ENCODE results near the gene PARN. TPM values are rescaled to one million over a fixed set of nuclear protein-coding genes. Genes with fewer than 3 reads are reported as not detected.
A peak's percentile ranks its signal among the peaks of the same experiment; 100 is the strongest.
"Not testable (repeated sequence)": the region's sequence is repeated elsewhere in the genome, so short reads cannot be mapped to it uniquely, and the experiment has no call there.

The PARN gene
- total and polyA plus RNA-seq, 4 donors, result 12.3 to 44.4 (median 25.2) TPM

GRCh38 chr16:14576069-14576468 is 54.0 kb downstream of the PARN start:
- H3K4me3 ChIP-seq, result no peak overlapping the region
- peaks cover 0 to 2% (median 0%) of the 10 kb centered on the region in 5 donors for H3K4me1 ChIP-seq (ENCODE audit: control insufficient read depth in 5 of 5, insufficient read depth in 5 of 5, low read length in 5 of 5)
- peaks cover 2 to 22% (median 12%) of the 10 kb centered on the region in 4 donors for H3K36me3 ChIP-seq (ENCODE audit: control insufficient read depth in 4 of 4, insufficient read depth in 4 of 4, low read length in 4 of 4)
- DNase-seq (no peak), ATAC-seq (ENCODE audit: insufficient read depth, low FRiP score) (no peak)
- no peak overlapping the region for H3K27ac ChIP-seq (ENCODE audit: low read depth in 1 of 2, low read length in 1 of 2)
- no peaks in the 10 kb centered on the region for H3K9me3 ChIP-seq (ENCODE audit: control insufficient read depth in 4 of 4, insufficient read depth in 3 of 4, low read length in 3 of 4)
- 96 to 98% methylated on average over 3 of the region's 3 CpGs for WGBS, 2 donors
- no peak for TF ChIP-seq CTCF (IDR thresholded peaks at IDR 0.05; ENCODE audit: control extremely low read depth, extremely low read depth)
- no peaks in the 10 kb centered on the region for H3K27me3 ChIP-seq (ENCODE audit: control insufficient read depth in 3 of 3, insufficient read depth in 3 of 3, low read length in 2 of 3)
- no peak overlapping the region for H3K9ac ChIP-seq (ENCODE audit: insufficient read depth in 1 of 2, low read length in 2 of 2)

GRCh38 chr16:14574698-14575415 is 55.2 kb downstream of the PARN start:
- DNase-seq; H3K9ac ChIP-seq (ENCODE audit: insufficient read depth in 1 of 2, low read length in 2 of 2); H3K4me1 ChIP-seq (ENCODE audit: control insufficient read depth in 5 of 5, insufficient read depth in 5 of 5, low read length in 5 of 5); ATAC-seq (ENCODE audit: insufficient read depth, low FRiP score); H3K4me3 ChIP-seq; H3K9me3 ChIP-seq (ENCODE audit: control insufficient read depth in 4 of 4, insufficient read depth in 3 of 4, low read length in 3 of 4); H3K27ac ChIP-seq (ENCODE audit: low read depth in 1 of 2, low read length in 1 of 2); H3K27me3 ChIP-seq (ENCODE audit: control insufficient read depth in 3 of 3, insufficient read depth in 3 of 3, low read length in 2 of 3): not testable (repeated sequence)
- H3K36me3 ChIP-seq (ENCODE audit: control insufficient read depth in 4 of 4, insufficient read depth in 4 of 4, low read length in 4 of 4), result peaks cover 2 to 21% (median 8%) of the 10 kb centered on the region in 4 donors
- 98 to 100% methylated on average over 4 of the region's 4 CpGs for WGBS, 2 donors

- Histone ChIP-seq H3K4me1 (ENCODE audit: control insufficient read depth in 5 of 5, insufficient read depth in 5 of 5, low read length in 5 of 5) (peaks cover 0 to 2% (median 0%) of the 10 kb centered on the region in 5 donors), H3K27ac (ENCODE audit: low read depth in 1 of 2, low read length in 1 of 2) (no peak overlapping the region), H3K36me3 (ENCODE audit: control insufficient read depth in 4 of 4, insufficient read depth in 4 of 4, low read length in 4 of 4) (peaks cover 2 to 14% (median 6%) of the 10 kb centered on the region in 4 donors), H3K4me3 (no peak overlapping the region), H3K27me3 (ENCODE audit: control insufficient read depth in 3 of 3, insufficient read depth in 3 of 3, low read length in 2 of 3) (no peaks in the 10 kb centered on the region), H3K9ac (ENCODE audit: insufficient read depth in 1 of 2, low read length in 2 of 2) (no peak overlapping the region), H3K9me3 (ENCODE audit: control insufficient read depth in 4 of 4, insufficient read depth in 3 of 4, low read length in 3 of 4) (no peaks in the 10 kb centered on the region)
- peak in 1 of 3 donors; percentile 17 for DNase-seq
- TF ChIP-seq CTCF (IDR thresholded peaks at IDR 0.05; ENCODE audit: control extremely low read depth, extremely low read depth), result no peak
- WGBS, 2 donors, result 77 to 90% methylated on average over 2 of the region's 2 CpGs
- no peak for ATAC-seq (ENCODE audit: insufficient read depth, low FRiP score)
Measured at GRCh38 chr16:14572535-14572934, 57.5 kb downstream of the PARN start.

- no peak for ATAC-seq (ENCODE audit: insufficient read depth, low FRiP score)
- no peaks in the 10 kb centered on the region for H3K27me3 ChIP-seq (ENCODE audit: control insufficient read depth in 3 of 3, insufficient read depth in 3 of 3, low read length in 2 of 3)
- peaks cover 0 to 4% (median under 1%) of the 10 kb centered on the region in 4 donors for H3K36me3 ChIP-seq (ENCODE audit: control insufficient read depth in 4 of 4, insufficient read depth in 4 of 4, low read length in 4 of 4)
- H3K27ac ChIP-seq (ENCODE audit: low read depth in 1 of 2, low read length in 1 of 2), result no peak overlapping the region
- H3K9ac ChIP-seq (ENCODE audit: insufficient read depth in 1 of 2, low read length in 2 of 2), result no peak overlapping the region
- H3K9me3 ChIP-seq (ENCODE audit: control insufficient read depth in 4 of 4, insufficient read depth in 3 of 4, low read length in 3 of 4), result no peaks in the 10 kb centered on the region
- H3K4me3 ChIP-seq, result no peak overlapping the region
- no peak for TF ChIP-seq CTCF (IDR thresholded peaks at IDR 0.05; ENCODE audit: control extremely low read depth, extremely low read depth)
- DNase-seq, result no peak
- WGBS, 2 donors, result 83 to 88% methylated on average over 4 of the region's 4 CpGs
- H3K4me1 ChIP-seq (ENCODE audit: control insufficient read depth in 5 of 5, insufficient read depth in 5 of 5, low read length in 5 of 5), result peaks cover 0 to 18% (median 3%) of the 10 kb centered on the region in 5 donors
Measured at GRCh38 chr16:14569213-14569612, 60.8 kb downstream of the PARN start.

Data from lung (tissue), 12 donors.